CD4-positive, alpha-beta T cell treated with Interleukin-15 for 4 hours (primary cell): ENCODE measurements around the gene PPP3R2.
"Not testable (repeated sequence)": the region's sequence is repeated elsewhere in the genome, so short reads cannot be mapped to it uniquely, and the experiment has no call there.

ENCODE experiments used
- DNase-seq: peaks from one replicate; pipeline ENCODE4 v3.0.0-alpha.2; 2020; ENCODE audit warnings: low spot score

Gene PPP3R2

GRCh38 chr9:101594796-101595195, at the start of gene PPP3R2:
Gene PPP3R2 (minus strand): TSS chr9:101594969. CDS start chr9:101594921, 48 bp downstream.
- DNase-seq = no peak

- no peak for DNase-seq
Observed at GRCh38 chr9:101639785-101640665, 45.3 kb upstream of the PPP3R2 start.

- DNase-seq = no peak
Observed at GRCh38 chr9:101639311-101639710, 44.5 kb upstream of the PPP3R2 start.

- no peak for DNase-seq
Observed at GRCh38 chr9:101636247-101636646, 41.5 kb upstream of the PPP3R2 start.

GRCh38 chr9:101635473-101635872, 40.7 kb upstream of the PPP3R2 start:
- DNase-seq = no peak

GRCh38 chr9:101634741-101635409, 40.1 kb upstream of the PPP3R2 start:
- DNase-seq = no peak

GRCh38 chr9:101632611-101633010, 37.8 kb upstream of the PPP3R2 start:
- no peak for DNase-seq

GRCh38 chr9:101631892-101632291, 37.1 kb upstream of the PPP3R2 start:
- no peak for DNase-seq

GRCh38 chr9:101629636-101630035, 34.9 kb upstream of the PPP3R2 start:
- no peak for DNase-seq

GRCh38 chr9:101628173-101628572, 33.4 kb upstream of the PPP3R2 start:
- DNase-seq = no peak

GRCh38 chr9:101626295-101626694, 31.5 kb upstream of the PPP3R2 start:
- no peak for DNase-seq

GRCh38 chr9:101625876-101626275, 31.1 kb upstream of the PPP3R2 start:
- DNase-seq = no peak

- DNase-seq = no peak
Observed at GRCh38 chr9:101620452-101620851, 25.7 kb upstream of the PPP3R2 start.

- no peak for DNase-seq
Observed at GRCh38 chr9:101618698-101619097, 23.9 kb upstream of the PPP3R2 start.

- no peak for DNase-seq
Observed at GRCh38 chr9:101605547-101605946, 10.8 kb upstream of the PPP3R2 start.

- no peak for DNase-seq
Observed at GRCh38 chr9:101604296-101604695, 9.5 kb upstream of the PPP3R2 start.

- DNase-seq = peak; percentile 30
Observed at GRCh38 chr9:101601904-101602765, 7.4 kb upstream of the PPP3R2 start.

GRCh38 chr9:101593345-101593744, 1.4 kb downstream of the PPP3R2 start:
- DNase-seq = no peak

- no peak for DNase-seq
Observed at GRCh38 chr9:101592788-101593187, 2.0 kb downstream of the PPP3R2 start.

GRCh38 chr9:101591787-101592446, 2.9 kb downstream of the PPP3R2 start:
- no peak for DNase-seq

GRCh38 chr9:101590901-101591300, 3.9 kb downstream of the PPP3R2 start:
- DNase-seq = no peak

- DNase-seq = not testable (repeated sequence)
Observed at GRCh38 chr9:101590074-101590473, 4.7 kb downstream of the PPP3R2 start.
